H9 (cell line): Measurements from ENCODE around the gene NLGN4X. TPM values are rescaled to one million over a fixed set of nuclear protein-coding genes. Genes with fewer than 3 reads are reported as not detected.
A peak's percentile ranks its signal among the peaks of the same experiment; 100 is the strongest.

Experiments used
- DNase-seq: peaks from one replicate; pipeline ENCODE4 v3.0.0-alpha.2; 2017
- H2AFZ ChIP-seq: one replicate; pipeline ENCODE4 v1.6.1; 2013; ENCODE audit warnings: mild to moderate bottlenecking, low read length, control low read depth, moderate library complexity
- H2AK5ac ChIP-seq: 2 replicates; pipeline ENCODE4 v1.6.1; 2013; ENCODE audit warnings: low read length, control low read depth, mixed read lengths; ENCODE audit not compliant: insufficient read length
- H2BK120ac ChIP-seq: one replicate; pipeline ENCODE4 v1.6.1; 2013; ENCODE audit warnings: low read depth, mild to moderate bottlenecking, low read length, control low read depth, inconsistent platforms; ENCODE audit not compliant: poor library complexity, severe bottlenecking
- H2BK12ac ChIP-seq: 2 replicates; pipeline ENCODE4 v1.6.1; 2013; ENCODE audit warnings: low read length, control low read depth, mixed read lengths, low read depth; ENCODE audit not compliant: insufficient read length
- H2BK15ac ChIP-seq: 2 replicates; pipeline ENCODE4 v1.6.1; 2013; ENCODE audit warnings: low read depth, low read length, control low read depth
- H2BK20ac ChIP-seq: one replicate; pipeline ENCODE4 v1.6.1; 2013; ENCODE audit warnings: low read depth, mild to moderate bottlenecking, low read length, control low read depth, inconsistent platforms; ENCODE audit not compliant: poor library complexity, severe bottlenecking
- H2BK5ac ChIP-seq: 2 replicates; pipeline ENCODE4 v1.6.1; 2013; ENCODE audit warnings: low read length, control low read depth, mixed read lengths; ENCODE audit not compliant: insufficient read length
- H3K14ac ChIP-seq: 2 replicates; pipeline ENCODE4 v1.6.1; 2013; ENCODE audit warnings: low read length, control low read depth; ENCODE audit not compliant: insufficient read depth
- H3K18ac ChIP-seq: 2 replicates; pipeline ENCODE4 v1.6.1; 2013; ENCODE audit warnings: low read depth, mild to moderate bottlenecking, mixed read lengths, low read length, control low read depth; ENCODE audit not compliant: insufficient read length
- H3K23ac ChIP-seq: 2 replicates; pipeline ENCODE4 v1.6.1; 2013; ENCODE audit warnings: low read length, control low read depth, mixed read lengths, low read depth; ENCODE audit not compliant: insufficient read length
- H3K23me2 ChIP-seq: 2 replicates; pipeline ENCODE4 v1.6.1; 2013; ENCODE audit warnings: low read depth, mild to moderate bottlenecking, mixed read lengths, low read length, control low read depth; ENCODE audit not compliant: insufficient read length, poor library complexity, severe bottlenecking
- H3K27ac ChIP-seq: 2 replicates; pipeline ENCODE4 v1.5.1; 2013; ENCODE audit warnings: low read length, control low read depth, mixed read lengths, low read depth; ENCODE audit not compliant: insufficient read length
- H3K27me3 ChIP-seq: 2 replicates; pipeline ENCODE4 v1.6.1; 2013; ENCODE audit warnings: low read length, control low read depth, inconsistent platforms; ENCODE audit not compliant: insufficient read depth
- H3K4ac ChIP-seq: 2 replicates; pipeline ENCODE4 v1.6.1; 2013; ENCODE audit warnings: low read depth, mild to moderate bottlenecking, control low read depth, inconsistent platforms, low read length, moderate library complexity
- H3K4me1 ChIP-seq: 2 replicates; pipeline ENCODE4 v1.6.1; 2013; ENCODE audit warnings: low read length, control low read depth, inconsistent platforms; ENCODE audit not compliant: insufficient read depth
- H3K4me2 ChIP-seq: 2 replicates; pipeline ENCODE4 v1.6.1; 2013; ENCODE audit warnings: low read length, control low read depth, mixed read lengths; ENCODE audit not compliant: insufficient read length, insufficient read depth
- H3K56ac ChIP-seq: 2 replicates; pipeline ENCODE4 v1.6.1; 2013; ENCODE audit warnings: low read depth, mild to moderate bottlenecking, mixed read lengths, low read length, control low read depth; ENCODE audit not compliant: insufficient read length
- H3K79me1 ChIP-seq: 2 replicates; pipeline ENCODE4 v1.6.1; 2013; ENCODE audit warnings: low read depth, mild to moderate bottlenecking, moderate library complexity, low read length, control low read depth, inconsistent platforms; ENCODE audit not compliant: insufficient read depth, poor library complexity, severe bottlenecking
- H3K79me2 ChIP-seq: 2 replicates; pipeline ENCODE4 v1.6.1; 2013; ENCODE audit warnings: low read length, control low read depth, inconsistent platforms; ENCODE audit not compliant: insufficient read depth
- H3K9ac ChIP-seq: 2 replicates; pipeline ENCODE4 v1.6.1; 2013; ENCODE audit warnings: low read length, control low read depth, mixed read lengths; ENCODE audit not compliant: insufficient read length; ENCODE audit errors: extremely low read depth
- H3K9me3 ChIP-seq: one replicate; pipeline ENCODE4 v1.6.1; 2013; ENCODE audit warnings: low read depth, low read length, inconsistent platforms; ENCODE audit not compliant: control insufficient read depth
- H3T11ph ChIP-seq: one replicate; pipeline ENCODE4 v1.6.1; 2013; ENCODE audit warnings: mild to moderate bottlenecking, low read length, control low read depth, inconsistent platforms
- H4K20me1 ChIP-seq: one replicate; pipeline ENCODE4 v1.6.1; 2013; ENCODE audit not compliant: control insufficient read depth, insufficient read length, insufficient read depth
- H4K5ac ChIP-seq: 2 replicates; pipeline ENCODE4 v1.6.1; 2013; ENCODE audit warnings: low read depth, mild to moderate bottlenecking, mixed read lengths, low read length, control low read depth; ENCODE audit not compliant: insufficient read length
- H4K8ac ChIP-seq: replicated peaks from 2 replicates; pipeline ENCODE4 v1.6.1; 2013; ENCODE audit warnings: low read length, control low read depth, mixed read lengths, low read depth; ENCODE audit not compliant: insufficient read length
- H4K91ac ChIP-seq: 2 replicates; pipeline ENCODE4 v1.6.1; 2013; ENCODE audit warnings: low read depth, mild to moderate bottlenecking, moderate library complexity, mixed read lengths, low read length, control low read depth; ENCODE audit not compliant: insufficient read length
- H3K27ac Mint-ChIP-seq, 3 experiments: 2 replicates in 2 of 3; 3 replicates in 1 of 3; pipeline ENCODE4 v1.8.0; 2020 to 2021; ENCODE audit warnings: mixed read lengths in 3 of 3, mild to moderate bottlenecking in 1 of 3, moderate library complexity in 1 of 3
- H3K27me3 Mint-ChIP-seq: 2 replicates; pipeline ENCODE4 v1.8.0; 2021; ENCODE audit warnings: low read depth, mild to moderate bottlenecking, moderate library complexity, mixed read lengths
- H3K36me3 Mint-ChIP-seq, 3 experiments: 2 replicates in 2 of 3; 3 replicates in 1 of 3; pipeline ENCODE4 v1.8.0; 2020 to 2021; ENCODE audit warnings: low read depth in 3 of 3, mixed read lengths in 3 of 3; ENCODE audit not compliant: insufficient read depth in 1 of 3
- H3K4me1 Mint-ChIP-seq, 2 experiments: 2 replicates each; pipeline ENCODE4 v1.8.0; 2020; ENCODE audit warnings: mixed read lengths in 2 of 2
- H3K4me3 Mint-ChIP-seq, 2 experiments: 2 replicates in 1 of 2; 3 replicates in 1 of 2; pipeline ENCODE4 v1.8.0; 2020 to 2021; ENCODE audit warnings: mild to moderate bottlenecking in 2 of 2, mixed read lengths in 2 of 2, moderate library complexity in 1 of 2
- H3K9me3 Mint-ChIP-seq, 2 experiments: 2 replicates in 1 of 2; 3 replicates in 1 of 2; pipeline ENCODE4 v1.8.0; 2020; ENCODE audit warnings: mild to moderate bottlenecking in 2 of 2, mixed read lengths in 2 of 2, moderate library complexity in 1 of 2
- CTCF ChIP-seq: fragments of 200-600 bp; sonication (generic); conservative IDR thresholded peaks from 3 replicates; pipeline ENCODE4 v1.8.0; 2021; ENCODE audit warnings: antibody characterized with exemption, mild to moderate bottlenecking
- WGBS: extraction: QIAGEN DNeasy Blood & Tissue Kit; methylation state at CpG from one replicate; pipeline ENCODE4 v1.1.7; 2013; ENCODE audit warnings: missing lambda C conversion rate, low lambda C conversion rate, mixed read lengths; ENCODE audit not compliant: insufficient read length; ENCODE audit errors: extremely low coverage; 5-methylcytosine and 5-hydroxymethylcytosine counted together
- total RNA-seq: library from RNA; stranded (reverse); gene quantifications from 2 replicates; pipeline ENCODE4 v1.2.1, GENCODE V29; 2021

Gene NLGN4X
- total RNA-seq, 1 experiment from 2014 or later: 111 TPM

- Mint-ChIP-seq H3K4me3 (no peak overlapping the region), H3K9me3 (peaks cover 6 to 8% of the 10 kb centered on the region in 2 experiments; a peak in 3 of 5 replicates), H3K27ac (peak overlapping the region in 1 of 3 experiments; percentile 10; a peak in 1 of 7 replicates), H3K4me1 (peaks cover 6 to 8% of the 10 kb centered on the region in 2 experiments; a peak in 3 of 4 replicates), H3K36me3 (peaks cover 0 to 12% (median 8%) of the 10 kb centered on the region in 3 experiments; a peak in 5 of 7 replicates), H3K27me3 (no peaks in the 10 kb centered on the region)
- WGBS: no CpG with 5 or more reads among the region's 6 CpGs
- H3K27ac ChIP-seq: no peak overlapping the region
- no peaks in the 10 kb centered on the region for H3K79me2 ChIP-seq
- no peak for TF ChIP-seq CTCF
- no peaks in the 10 kb centered on the region for H3K4me1 ChIP-seq
- no peak overlapping the region for H2BK15ac ChIP-seq
- DNase-seq: no peak
- no peak overlapping the region for H2BK5ac ChIP-seq
- H2BK120ac ChIP-seq: no peak overlapping the region
- H2BK12ac ChIP-seq: no peak overlapping the region
- H2AK5ac ChIP-seq: no peak overlapping the region
- H3K4ac ChIP-seq: no peak overlapping the region
- no peak overlapping the region for H2AFZ ChIP-seq
- no peak overlapping the region for H4K5ac ChIP-seq
- H3K27me3 ChIP-seq: no peaks in the 10 kb centered on the region
- no peaks in the 10 kb centered on the region for H3K9me3 ChIP-seq
- H3K14ac ChIP-seq: no peak overlapping the region
- H3K23me2 ChIP-seq: no peaks in the 10 kb centered on the region
- H3K9ac ChIP-seq: no peak overlapping the region
- no peak overlapping the region for H4K91ac ChIP-seq
- no peak overlapping the region for H3K18ac ChIP-seq
- no peaks in the 10 kb centered on the region for H3K79me1 ChIP-seq
- no peak overlapping the region for H3T11ph ChIP-seq
- H3K23ac ChIP-seq: no peak overlapping the region
- no peak overlapping the region for H2BK20ac ChIP-seq
- H3K56ac ChIP-seq: no peak overlapping the region
- no peak overlapping the region for H3K4me2 ChIP-seq
- H4K8ac ChIP-seq: no peak overlapping the region
- H4K20me1 ChIP-seq: no peaks in the 10 kb centered on the region
Measured at GRCh38 chrX:6244666-6245065, 16.0 kb upstream of the NLGN4X start.
